CD14-positive monocyte (primary cell): ENCODE measurements around the gene ATF6. TPM values are rescaled to one million over a fixed set of nuclear protein-coding genes. Genes with fewer than 3 reads are reported as not detected.

Experiments used
- DNase-seq, 3 donors: peaks; one replicate each; pipeline ENCODE4 v3.0.0-alpha.2; 2011 to 2022
- H2AFZ ChIP-seq: 2 replicates; pipeline ENCODE4 v1.6.0; 2012; ENCODE audit warnings: mild to moderate bottlenecking, low read depth, low read length, inconsistent platforms; ENCODE audit not compliant: insufficient read depth, poor library complexity, severe bottlenecking
- H3K27ac ChIP-seq, 2 donors: 1 replicate in 1 of 2; 2 replicates in 1 of 2; pipeline ENCODE4 v1.5.1; 2012 to 2013; ENCODE audit warnings: low read length in 2 of 2, control low read depth in 1 of 2, inconsistent platforms in 1 of 2, low read depth in 1 of 2, mild to moderate bottlenecking in 1 of 2
- H3K27me3 ChIP-seq, 2 donors: one replicate each; pipeline versions ENCODE4 v1.6.0 to v1.6.1; 2011 to 2013; ENCODE audit warnings: low read length in 2 of 2; ENCODE audit not compliant: control insufficient read depth in 2 of 2, insufficient read depth in 2 of 2
- H3K36me3 ChIP-seq, 2 donors: replicated peaks in 1 of 2; 1 replicate in 1 of 2; 2 replicates in 1 of 2; pipeline versions ENCODE4 v1.5.1 to v1.6.1; 2012 to 2013; ENCODE audit warnings: low read length in 2 of 2, control low read depth in 1 of 2, inconsistent platforms in 1 of 2, mild to moderate bottlenecking in 1 of 2; ENCODE audit not compliant: insufficient read depth in 2 of 2, control insufficient read depth in 1 of 2
- H3K4me1 ChIP-seq, 2 donors: 1 replicate in 1 of 2; 2 replicates in 1 of 2; pipeline versions ENCODE4 v1.5.1 to v1.6.1; 2012 to 2013; ENCODE audit warnings: low read length in 2 of 2, control low read depth in 1 of 2, inconsistent platforms in 1 of 2, mild to moderate bottlenecking in 1 of 2, moderate library complexity in 1 of 2; ENCODE audit not compliant: insufficient read depth in 2 of 2, control insufficient read depth in 1 of 2
- H3K4me2 ChIP-seq: replicated peaks from 2 replicates; pipeline ENCODE3; 2012; ENCODE audit warnings: low read length, moderate library complexity, mild to moderate bottlenecking; ENCODE audit not compliant: poor library complexity, severe bottlenecking; ENCODE audit errors: extremely low read depth
- H3K4me3 ChIP-seq, 3 experiments: fragments of 200-600 bp in 1 of 3; sonication (generic) in 1 of 3; replicated peaks in 1 of 3; 1 replicate in 2 of 3; 2 replicates in 1 of 3; pipeline ENCODE4 v1.5.1; 2011 to 2013; ENCODE audit warnings: low read length in 3 of 3, mild to moderate bottlenecking in 3 of 3, control low read depth in 2 of 3, low read depth in 2 of 3, inconsistent platforms in 1 of 3, moderate library complexity in 1 of 3
- H3K79me2 ChIP-seq: 2 replicates; pipeline ENCODE4 v1.6.0; 2012; ENCODE audit warnings: mild to moderate bottlenecking, control low read depth, inconsistent platforms, low read length, moderate library complexity; ENCODE audit not compliant: insufficient read depth
- H3K9ac ChIP-seq: 2 replicates; pipeline ENCODE4 v1.6.0; 2017; ENCODE audit warnings: low read length, mild to moderate bottlenecking; ENCODE audit not compliant: insufficient read depth, poor library complexity, severe bottlenecking
- H3K9me3 ChIP-seq, 2 donors: replicated peaks in 1 of 2; 1 replicate in 1 of 2; 2 replicates in 1 of 2; pipeline versions ENCODE4 v1.5.1 to v1.6.1; 2012 to 2013; ENCODE audit warnings: low read length in 2 of 2, control low read depth in 1 of 2; ENCODE audit not compliant: control insufficient read depth in 1 of 2, insufficient read depth in 1 of 2
- H4K20me1 ChIP-seq: 2 replicates; pipeline ENCODE4 v1.6.0; 2012; ENCODE audit warnings: mild to moderate bottlenecking, low read length, control low read depth, moderate library complexity; ENCODE audit not compliant: insufficient read depth
- H3K27ac Mint-ChIP-seq, 7 donors: one replicate each; pipeline ENCODE4 v1.8.0; 2020; ENCODE audit warnings: mild to moderate bottlenecking in 7 of 7, mixed read lengths in 7 of 7, moderate library complexity in 6 of 7, inconsistent platforms in 2 of 7
- H3K27me3 Mint-ChIP-seq, 3 donors: one replicate each; pipeline ENCODE4 v1.8.0; 2021 to 2022; ENCODE audit warnings: low read depth in 3 of 3, mild to moderate bottlenecking in 3 of 3, mixed read lengths in 3 of 3, moderate library complexity in 3 of 3, inconsistent platforms in 1 of 3
- H3K36me3 Mint-ChIP-seq, 2 donors: one replicate each; pipeline ENCODE4 v1.8.0; 2020; ENCODE audit warnings: mixed read lengths in 2 of 2, inconsistent platforms in 1 of 2, mild to moderate bottlenecking in 1 of 2
- H3K4me1 Mint-ChIP-seq: one replicate; pipeline ENCODE4 v1.8.0; 2020; ENCODE audit warnings: mild to moderate bottlenecking, mixed read lengths
- H3K4me3 Mint-ChIP-seq, 2 donors: one replicate each; pipeline ENCODE4 v1.8.0; 2020; ENCODE audit warnings: mild to moderate bottlenecking in 2 of 2, mixed read lengths in 2 of 2, moderate library complexity in 1 of 2
- H3K9me3 Mint-ChIP-seq, 7 donors: one replicate each; pipeline ENCODE4 v1.8.0; 2020 to 2022; ENCODE audit warnings: mixed read lengths in 7 of 7, mild to moderate bottlenecking in 6 of 7, moderate library complexity in 6 of 7, inconsistent platforms in 2 of 7
- WGBS: methylation state at CpG from one replicate; pipeline ENCODE4 v1.1.5; 2013; ENCODE audit warnings: missing lambda C conversion rate; ENCODE audit not compliant: insufficient coverage; 5-methylcytosine and 5-hydroxymethylcytosine counted together
- intact Hi-C, 2 donors: fragments of 100-400 bp; cut with micrococcal nuclease; formaldehyde crosslinking; loops; one replicate each; pipeline versions ENCODE4 v1.15.0 to v1.15.1; 2023
- polyA plus RNA-seq, 3 donors: library from polyadenylated mRNA; depleted of rRNA in 1 of 3; unstranded in 2 of 3; stranded (reverse) in 1 of 3; fragments of 300-500 nt in 2 of 3; fragments of >200 nt in 1 of 3; fragmentation: Illumina TruSeq in 2 of 3; gene quantifications; 1 replicate in 2 of 3; 2 replicates in 1 of 3; pipeline ENCODE4 v1.2.3, GENCODE V29; 2012 to 2021
- TF ChIP-seq, protein P1 (sequence below): fragments of 200-600 bp; IDR thresholded peaks from one replicate; pipeline ENCODE4 v1.8.0; 2022; ENCODE audit warnings: antibody characterized with exemption, mild to moderate bottlenecking

The ATF6 gene
- polyA plus RNA-seq, 3 donors: 13.4 to 25.6 (median 22.2) TPM

DNA sequence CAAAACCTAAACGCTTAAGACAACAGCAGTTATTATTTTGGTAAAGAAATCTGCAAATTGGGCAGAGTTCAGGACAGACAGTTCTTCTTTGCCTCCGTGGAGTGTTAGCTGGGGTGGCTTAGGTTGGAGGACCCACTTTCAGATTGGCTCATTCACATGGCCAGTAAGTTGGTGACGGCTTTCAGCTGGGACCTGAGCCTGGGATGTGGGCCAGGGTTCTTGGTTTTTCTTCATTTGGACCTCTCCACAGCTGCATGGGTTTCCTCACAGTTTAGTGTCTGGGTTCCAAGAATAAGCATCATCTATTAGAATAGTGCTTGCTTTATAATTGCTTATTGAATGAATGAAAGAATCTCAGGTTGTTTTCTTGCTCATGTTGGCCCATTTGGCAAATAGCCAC lies 72.2 kb downstream of the ATF6 start:
- Mint-ChIP-seq H3K4me3 (no peak overlapping the region), H3K27ac (no peak overlapping the region), H3K9me3 (peaks cover 0 to 4% (median 1%) of the 10 kb centered on the region in 7 donors), H3K4me1 (no peaks in the 10 kb centered on the region), H3K27me3 (no peaks in the 10 kb centered on the region), H3K36me3 (peaks cover 48 to 49% of the 10 kb centered on the region in 2 donors)
- Histone ChIP-seq H3K79me2 (no peaks in the 10 kb centered on the region), H3K36me3 (peaks cover 17 to 80% of the 10 kb centered on the region in 2 donors), H3K9ac (no peak overlapping the region), H4K20me1 (peaks cover 23% of the 10 kb centered on the region), H3K4me3 (no peak overlapping the region), H3K27ac (no peak overlapping the region), H2AFZ (no peak overlapping the region), H3K4me2 (no peak overlapping the region), H3K4me1 (no peaks in the 10 kb centered on the region), H3K9me3 (no peaks in the 10 kb centered on the region), H3K27me3 (no peaks in the 10 kb centered on the region)
- intact Hi-C loops: no loop called here
- DNase-seq: no peak
- 100% methylated on average over 2 of the region's 3 CpGs for WGBS
- TF ChIP-seq, protein P1, sequence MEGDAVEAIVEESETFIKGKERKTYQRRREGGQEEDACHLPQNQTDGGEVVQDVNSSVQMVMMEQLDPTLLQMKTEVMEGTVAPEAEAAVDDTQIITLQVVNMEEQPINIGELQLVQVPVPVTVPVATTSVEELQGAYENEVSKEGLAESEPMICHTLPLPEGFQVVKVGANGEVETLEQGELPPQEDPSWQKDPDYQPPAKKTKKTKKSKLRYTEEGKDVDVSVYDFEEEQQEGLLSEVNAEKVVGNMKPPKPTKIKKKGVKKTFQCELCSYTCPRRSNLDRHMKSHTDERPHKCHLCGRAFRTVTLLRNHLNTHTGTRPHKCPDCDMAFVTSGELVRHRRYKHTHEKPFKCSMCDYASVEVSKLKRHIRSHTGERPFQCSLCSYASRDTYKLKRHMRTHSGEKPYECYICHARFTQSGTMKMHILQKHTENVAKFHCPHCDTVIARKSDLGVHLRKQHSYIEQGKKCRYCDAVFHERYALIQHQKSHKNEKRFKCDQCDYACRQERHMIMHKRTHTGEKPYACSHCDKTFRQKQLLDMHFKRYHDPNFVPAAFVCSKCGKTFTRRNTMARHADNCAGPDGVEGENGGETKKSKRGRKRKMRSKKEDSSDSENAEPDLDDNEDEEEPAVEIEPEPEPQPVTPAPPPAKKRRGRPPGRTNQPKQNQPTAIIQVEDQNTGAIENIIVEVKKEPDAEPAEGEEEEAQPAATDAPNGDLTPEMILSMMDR: no peak

DNA sequence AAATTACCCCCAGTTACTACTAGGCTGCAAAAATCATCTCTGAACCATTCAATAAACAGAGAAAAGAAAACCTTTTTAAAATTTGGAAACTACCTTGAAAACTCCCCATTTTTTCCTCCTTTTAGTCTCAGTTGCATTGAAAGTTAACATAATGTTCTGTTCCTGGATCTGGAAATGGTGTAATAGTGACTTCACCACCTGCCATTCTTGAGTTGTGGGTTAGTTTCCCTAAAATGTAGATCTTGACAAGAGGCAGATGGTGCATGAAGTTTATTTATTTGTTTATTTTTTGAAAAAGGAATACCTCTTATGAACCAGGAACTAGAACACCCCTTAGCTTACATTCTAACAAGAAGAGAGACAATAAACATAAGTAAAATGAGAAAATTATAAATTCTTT lies 72.8 kb downstream of the ATF6 start:
- Mint-ChIP-seq H3K27ac (no peak overlapping the region), H3K9me3 (peaks cover 0 to 1% (median 0%) of the 10 kb centered on the region in 7 donors), H3K4me3 (no peak overlapping the region), H3K4me1 (no peaks in the 10 kb centered on the region), H3K36me3 (peaks cover 51 to 54% of the 10 kb centered on the region in 2 donors), H3K27me3 (no peaks in the 10 kb centered on the region)
- no peak overlapping the region for H3K27ac ChIP-seq
- H3K27me3 ChIP-seq: no peaks in the 10 kb centered on the region
- TF ChIP-seq, protein P1: no peak
- intact Hi-C loops: no loop called here
- no peaks in the 10 kb centered on the region for H3K9me3 ChIP-seq
- H3K9ac ChIP-seq: no peak overlapping the region
- no peak overlapping the region for H3K4me2 ChIP-seq
- H2AFZ ChIP-seq: no peak overlapping the region
- no peak for DNase-seq
- peaks cover 17 to 85% of the 10 kb centered on the region in 2 donors for H3K36me3 ChIP-seq
- no peaks in the 10 kb centered on the region for H3K79me2 ChIP-seq
- H3K4me1 ChIP-seq: no peaks in the 10 kb centered on the region
- H3K4me3 ChIP-seq: no peak overlapping the region
- peaks cover 23% of the 10 kb centered on the region for H4K20me1 ChIP-seq
